H9 (cell line): Measurements from ENCODE around the gene EGFR. TPM values are rescaled to one million over a fixed set of nuclear protein-coding genes. Genes with fewer than 3 reads are reported as not detected.

ENCODE experiments used
- DNase-seq: peaks from one replicate; pipeline ENCODE4 v3.0.0-alpha.2; 2017
- H2AFZ ChIP-seq: one replicate; pipeline ENCODE4 v1.6.1; 2013; ENCODE audit warnings: mild to moderate bottlenecking, low read length, control low read depth, moderate library complexity
- H2AK5ac ChIP-seq: 2 replicates; pipeline ENCODE4 v1.6.1; 2013; ENCODE audit warnings: low read length, control low read depth, mixed read lengths; ENCODE audit not compliant: insufficient read length
- H2BK120ac ChIP-seq: one replicate; pipeline ENCODE4 v1.6.1; 2013; ENCODE audit warnings: low read depth, mild to moderate bottlenecking, low read length, control low read depth, inconsistent platforms; ENCODE audit not compliant: poor library complexity, severe bottlenecking
- H2BK12ac ChIP-seq: 2 replicates; pipeline ENCODE4 v1.6.1; 2013; ENCODE audit warnings: low read length, control low read depth, mixed read lengths, low read depth; ENCODE audit not compliant: insufficient read length
- H2BK15ac ChIP-seq: 2 replicates; pipeline ENCODE4 v1.6.1; 2013; ENCODE audit warnings: low read depth, low read length, control low read depth
- H2BK20ac ChIP-seq: one replicate; pipeline ENCODE4 v1.6.1; 2013; ENCODE audit warnings: low read depth, mild to moderate bottlenecking, low read length, control low read depth, inconsistent platforms; ENCODE audit not compliant: poor library complexity, severe bottlenecking
- H2BK5ac ChIP-seq: 2 replicates; pipeline ENCODE4 v1.6.1; 2013; ENCODE audit warnings: low read length, control low read depth, mixed read lengths; ENCODE audit not compliant: insufficient read length
- H3K14ac ChIP-seq: 2 replicates; pipeline ENCODE4 v1.6.1; 2013; ENCODE audit warnings: low read length, control low read depth; ENCODE audit not compliant: insufficient read depth
- H3K18ac ChIP-seq: 2 replicates; pipeline ENCODE4 v1.6.1; 2013; ENCODE audit warnings: low read depth, mild to moderate bottlenecking, mixed read lengths, low read length, control low read depth; ENCODE audit not compliant: insufficient read length
- H3K23ac ChIP-seq: 2 replicates; pipeline ENCODE4 v1.6.1; 2013; ENCODE audit warnings: low read length, control low read depth, mixed read lengths, low read depth; ENCODE audit not compliant: insufficient read length
- H3K23me2 ChIP-seq: 2 replicates; pipeline ENCODE4 v1.6.1; 2013; ENCODE audit warnings: low read depth, mild to moderate bottlenecking, mixed read lengths, low read length, control low read depth; ENCODE audit not compliant: insufficient read length, poor library complexity, severe bottlenecking
- H3K27ac ChIP-seq: 2 replicates; pipeline ENCODE4 v1.5.1; 2013; ENCODE audit warnings: low read length, control low read depth, mixed read lengths, low read depth; ENCODE audit not compliant: insufficient read length
- H3K27me3 ChIP-seq: 2 replicates; pipeline ENCODE4 v1.6.1; 2013; ENCODE audit warnings: low read length, control low read depth, inconsistent platforms; ENCODE audit not compliant: insufficient read depth
- H3K4ac ChIP-seq: 2 replicates; pipeline ENCODE4 v1.6.1; 2013; ENCODE audit warnings: low read depth, mild to moderate bottlenecking, control low read depth, inconsistent platforms, low read length, moderate library complexity
- H3K4me1 ChIP-seq: 2 replicates; pipeline ENCODE4 v1.6.1; 2013; ENCODE audit warnings: low read length, control low read depth, inconsistent platforms; ENCODE audit not compliant: insufficient read depth
- H3K4me2 ChIP-seq: 2 replicates; pipeline ENCODE4 v1.6.1; 2013; ENCODE audit warnings: low read length, control low read depth, mixed read lengths; ENCODE audit not compliant: insufficient read length, insufficient read depth
- H3K56ac ChIP-seq: 2 replicates; pipeline ENCODE4 v1.6.1; 2013; ENCODE audit warnings: low read depth, mild to moderate bottlenecking, mixed read lengths, low read length, control low read depth; ENCODE audit not compliant: insufficient read length
- H3K79me1 ChIP-seq: 2 replicates; pipeline ENCODE4 v1.6.1; 2013; ENCODE audit warnings: low read depth, mild to moderate bottlenecking, moderate library complexity, low read length, control low read depth, inconsistent platforms; ENCODE audit not compliant: insufficient read depth, poor library complexity, severe bottlenecking
- H3K79me2 ChIP-seq: 2 replicates; pipeline ENCODE4 v1.6.1; 2013; ENCODE audit warnings: low read length, control low read depth, inconsistent platforms; ENCODE audit not compliant: insufficient read depth
- H3K9ac ChIP-seq: 2 replicates; pipeline ENCODE4 v1.6.1; 2013; ENCODE audit warnings: low read length, control low read depth, mixed read lengths; ENCODE audit not compliant: insufficient read length; ENCODE audit errors: extremely low read depth
- H3K9me3 ChIP-seq: one replicate; pipeline ENCODE4 v1.6.1; 2013; ENCODE audit warnings: low read depth, low read length, inconsistent platforms; ENCODE audit not compliant: control insufficient read depth
- H3T11ph ChIP-seq: one replicate; pipeline ENCODE4 v1.6.1; 2013; ENCODE audit warnings: mild to moderate bottlenecking, low read length, control low read depth, inconsistent platforms
- H4K20me1 ChIP-seq: one replicate; pipeline ENCODE4 v1.6.1; 2013; ENCODE audit not compliant: control insufficient read depth, insufficient read length, insufficient read depth
- H4K5ac ChIP-seq: 2 replicates; pipeline ENCODE4 v1.6.1; 2013; ENCODE audit warnings: low read depth, mild to moderate bottlenecking, mixed read lengths, low read length, control low read depth; ENCODE audit not compliant: insufficient read length
- H4K8ac ChIP-seq: replicated peaks from 2 replicates; pipeline ENCODE4 v1.6.1; 2013; ENCODE audit warnings: low read length, control low read depth, mixed read lengths, low read depth; ENCODE audit not compliant: insufficient read length
- H4K91ac ChIP-seq: 2 replicates; pipeline ENCODE4 v1.6.1; 2013; ENCODE audit warnings: low read depth, mild to moderate bottlenecking, moderate library complexity, mixed read lengths, low read length, control low read depth; ENCODE audit not compliant: insufficient read length
- H3K27ac Mint-ChIP-seq, 3 experiments: 2 replicates in 2 of 3; 3 replicates in 1 of 3; pipeline ENCODE4 v1.8.0; 2020 to 2021; ENCODE audit warnings: mixed read lengths in 3 of 3, mild to moderate bottlenecking in 1 of 3, moderate library complexity in 1 of 3
- H3K27me3 Mint-ChIP-seq: 2 replicates; pipeline ENCODE4 v1.8.0; 2021; ENCODE audit warnings: low read depth, mild to moderate bottlenecking, moderate library complexity, mixed read lengths
- H3K36me3 Mint-ChIP-seq, 3 experiments: 2 replicates in 2 of 3; 3 replicates in 1 of 3; pipeline ENCODE4 v1.8.0; 2020 to 2021; ENCODE audit warnings: low read depth in 3 of 3, mixed read lengths in 3 of 3; ENCODE audit not compliant: insufficient read depth in 1 of 3
- H3K4me1 Mint-ChIP-seq, 2 experiments: 2 replicates each; pipeline ENCODE4 v1.8.0; 2020; ENCODE audit warnings: mixed read lengths in 2 of 2
- H3K4me3 Mint-ChIP-seq, 2 experiments: 2 replicates in 1 of 2; 3 replicates in 1 of 2; pipeline ENCODE4 v1.8.0; 2020 to 2021; ENCODE audit warnings: mild to moderate bottlenecking in 2 of 2, mixed read lengths in 2 of 2, moderate library complexity in 1 of 2
- H3K9me3 Mint-ChIP-seq, 2 experiments: 2 replicates in 1 of 2; 3 replicates in 1 of 2; pipeline ENCODE4 v1.8.0; 2020; ENCODE audit warnings: mild to moderate bottlenecking in 2 of 2, mixed read lengths in 2 of 2, moderate library complexity in 1 of 2
- WGBS: extraction: QIAGEN DNeasy Blood & Tissue Kit; methylation state at CpG from one replicate; pipeline ENCODE4 v1.1.7; 2013; ENCODE audit warnings: missing lambda C conversion rate, low lambda C conversion rate, mixed read lengths; ENCODE audit not compliant: insufficient read length; ENCODE audit errors: extremely low coverage; 5-methylcytosine and 5-hydroxymethylcytosine counted together
- total RNA-seq: library from RNA; stranded (reverse); gene quantifications from 2 replicates; pipeline ENCODE4 v1.2.1, GENCODE V29; 2021
- TF ChIP-seq, protein P1 (sequence below): fragments of 200-600 bp; sonication (generic); conservative IDR thresholded peaks from 3 replicates; pipeline ENCODE4 v1.8.0; 2021; ENCODE audit warnings: antibody characterized with exemption, mild to moderate bottlenecking

Gene EGFR
- total RNA-seq, 1 experiment from 2014 or later: 3.3 TPM

DNA sequence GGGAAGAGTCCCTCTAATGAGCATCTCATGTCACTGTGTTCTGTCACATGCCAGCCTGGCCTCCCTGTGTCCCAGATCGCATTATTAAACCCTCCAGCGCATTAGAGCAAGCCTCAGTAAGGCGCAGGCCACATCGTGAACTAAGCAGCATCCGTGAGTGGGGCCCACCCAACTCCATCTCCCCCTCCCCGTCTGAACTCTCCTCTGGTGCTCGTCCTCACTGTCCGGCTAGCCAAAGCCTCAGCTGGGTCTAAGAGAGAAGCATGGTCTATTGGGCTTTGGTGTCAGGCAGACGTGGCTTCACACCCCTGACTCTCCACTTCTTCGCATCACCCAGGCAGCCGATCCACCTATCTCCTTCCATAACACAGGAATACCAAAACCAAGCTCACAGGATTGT, 181.6 kb downstream of the EGFR start:
- Histone ChIP-seq H3K4me2 (no peak overlapping the region), H3K4ac (no peak overlapping the region), H2BK12ac (no peak overlapping the region), H3K18ac (no peak overlapping the region), H2BK5ac (no peak overlapping the region), H3K4me1 (no peaks in the 10 kb centered on the region; the same call in 1 of the 2 replicates), H3K9ac (no peak overlapping the region), H3K14ac (no peak overlapping the region), H3K79me2 (no peaks in the 10 kb centered on the region), H3K56ac (no peak overlapping the region), H2BK20ac (no peak overlapping the region), H4K8ac (no peak overlapping the region), H3K27me3 (no peaks in the 10 kb centered on the region), H3K23me2 (peaks cover 4% of the 10 kb centered on the region), H2AK5ac (no peak overlapping the region), H3K79me1 (no peaks in the 10 kb centered on the region), H3K27ac (no peak overlapping the region), H2BK120ac (no peak overlapping the region), H2BK15ac (no peak overlapping the region), H2AFZ (no peak overlapping the region), H4K20me1 (no peaks in the 10 kb centered on the region), H4K91ac (no peak overlapping the region), H4K5ac (no peak overlapping the region), H3K23ac (no peak overlapping the region), H3K9me3 (no peaks in the 10 kb centered on the region), H3T11ph (no peak overlapping the region)
- no CpG with 5 or more reads among the region's 11 CpGs for whole genome bisulfite sequencing
- H3K27me3 Mint-ChIP-seq: no peaks in the 10 kb centered on the region
- peaks cover 0 to 2% (median 0%) of the 10 kb centered on the region in 3 experiments; a peak in 2 of 7 replicates for H3K36me3 Mint-ChIP-seq
- no peak overlapping the region for H3K27ac Mint-ChIP-seq
- peaks cover 8 to 11% of the 10 kb centered on the region in 2 experiments for H3K4me1 Mint-ChIP-seq
- no peaks in the 10 kb centered on the region for H3K9me3 Mint-ChIP-seq
- DNase-seq: no peak
- TF ChIP-seq, protein P1, sequence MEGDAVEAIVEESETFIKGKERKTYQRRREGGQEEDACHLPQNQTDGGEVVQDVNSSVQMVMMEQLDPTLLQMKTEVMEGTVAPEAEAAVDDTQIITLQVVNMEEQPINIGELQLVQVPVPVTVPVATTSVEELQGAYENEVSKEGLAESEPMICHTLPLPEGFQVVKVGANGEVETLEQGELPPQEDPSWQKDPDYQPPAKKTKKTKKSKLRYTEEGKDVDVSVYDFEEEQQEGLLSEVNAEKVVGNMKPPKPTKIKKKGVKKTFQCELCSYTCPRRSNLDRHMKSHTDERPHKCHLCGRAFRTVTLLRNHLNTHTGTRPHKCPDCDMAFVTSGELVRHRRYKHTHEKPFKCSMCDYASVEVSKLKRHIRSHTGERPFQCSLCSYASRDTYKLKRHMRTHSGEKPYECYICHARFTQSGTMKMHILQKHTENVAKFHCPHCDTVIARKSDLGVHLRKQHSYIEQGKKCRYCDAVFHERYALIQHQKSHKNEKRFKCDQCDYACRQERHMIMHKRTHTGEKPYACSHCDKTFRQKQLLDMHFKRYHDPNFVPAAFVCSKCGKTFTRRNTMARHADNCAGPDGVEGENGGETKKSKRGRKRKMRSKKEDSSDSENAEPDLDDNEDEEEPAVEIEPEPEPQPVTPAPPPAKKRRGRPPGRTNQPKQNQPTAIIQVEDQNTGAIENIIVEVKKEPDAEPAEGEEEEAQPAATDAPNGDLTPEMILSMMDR: no peak
- no peak overlapping the region for H3K4me3 Mint-ChIP-seq
